RWPE1 (cell line): Measurements from ENCODE around the gene COL5A1.

Source experiments
- CTCF ChIA-PET: fragments of 350-600 bp; sonication (Branson Sonifier 250); formaldehyde crosslinking; extraction: SDS; loops from one replicate; lab custom pipeline; 2021; lab: Yijun Ruan, JAX
- POLR2A ChIA-PET: fragments of 400-600 bp; formaldehyde crosslinking; extraction: SDS; loops from one replicate; lab custom pipeline; 2020; ENCODE audit warnings: antibody characterized with exemption; ENCODE audit not compliant: low non-redundant PET; lab: Yijun Ruan, JAX
- DNase-seq: peaks from one replicate; pipeline ENCODE4 v3.0.0; 2012; ENCODE audit warnings: low spot score
- H3K27ac ChIP-seq: fragments of 450-650 bp; 2 replicates; pipeline ENCODE4 v1.5.1; 2017
- TF ChIP-seq, protein P1 (sequence below): fragments of 450-650 bp; conservative IDR thresholded peaks from 2 replicates; pipeline ENCODE4 v1.5.1; 2017; ENCODE audit warnings: low read depth, mild to moderate bottlenecking

The COL5A1 gene

DNA sequence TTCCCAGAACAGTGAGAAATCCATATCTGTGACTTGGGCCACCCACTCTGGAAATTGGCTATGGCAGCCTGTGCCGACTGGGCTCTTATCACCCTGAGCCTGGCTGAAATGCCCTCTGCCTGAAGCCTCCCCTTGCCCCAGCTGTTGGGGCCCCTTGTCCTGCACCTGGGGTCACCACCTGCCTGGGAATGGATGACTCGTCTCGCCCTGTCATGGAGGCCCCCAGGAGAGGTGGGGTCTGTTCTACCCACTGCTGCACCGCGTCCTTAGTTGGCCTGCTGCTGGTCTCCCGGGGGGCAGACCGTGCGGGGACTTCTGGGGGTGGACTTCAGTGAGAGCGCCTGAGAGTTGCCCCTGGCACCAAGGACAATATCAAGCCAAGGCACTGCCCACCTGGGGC, 46.6 kb upstream of the COL5A1 start:
- ChIA-PET CTCF (no interaction called here), POLR2A (no interaction called here)
- H3K27ac ChIP-seq = no peak overlapping the region
- DNase-seq = no peak
- TF ChIP-seq, protein P1, sequence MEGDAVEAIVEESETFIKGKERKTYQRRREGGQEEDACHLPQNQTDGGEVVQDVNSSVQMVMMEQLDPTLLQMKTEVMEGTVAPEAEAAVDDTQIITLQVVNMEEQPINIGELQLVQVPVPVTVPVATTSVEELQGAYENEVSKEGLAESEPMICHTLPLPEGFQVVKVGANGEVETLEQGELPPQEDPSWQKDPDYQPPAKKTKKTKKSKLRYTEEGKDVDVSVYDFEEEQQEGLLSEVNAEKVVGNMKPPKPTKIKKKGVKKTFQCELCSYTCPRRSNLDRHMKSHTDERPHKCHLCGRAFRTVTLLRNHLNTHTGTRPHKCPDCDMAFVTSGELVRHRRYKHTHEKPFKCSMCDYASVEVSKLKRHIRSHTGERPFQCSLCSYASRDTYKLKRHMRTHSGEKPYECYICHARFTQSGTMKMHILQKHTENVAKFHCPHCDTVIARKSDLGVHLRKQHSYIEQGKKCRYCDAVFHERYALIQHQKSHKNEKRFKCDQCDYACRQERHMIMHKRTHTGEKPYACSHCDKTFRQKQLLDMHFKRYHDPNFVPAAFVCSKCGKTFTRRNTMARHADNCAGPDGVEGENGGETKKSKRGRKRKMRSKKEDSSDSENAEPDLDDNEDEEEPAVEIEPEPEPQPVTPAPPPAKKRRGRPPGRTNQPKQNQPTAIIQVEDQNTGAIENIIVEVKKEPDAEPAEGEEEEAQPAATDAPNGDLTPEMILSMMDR = no peak

GRCh38 chr9:134597041-134597913, 44.3 kb upstream of the COL5A1 start:
- no peak overlapping the region for H3K27ac ChIP-seq
- ChIA-PET POLR2A (no interaction called here), CTCF (no interaction called here)
- DNase-seq = no peak
- TF ChIP-seq, protein P1 = no peak

DNA sequence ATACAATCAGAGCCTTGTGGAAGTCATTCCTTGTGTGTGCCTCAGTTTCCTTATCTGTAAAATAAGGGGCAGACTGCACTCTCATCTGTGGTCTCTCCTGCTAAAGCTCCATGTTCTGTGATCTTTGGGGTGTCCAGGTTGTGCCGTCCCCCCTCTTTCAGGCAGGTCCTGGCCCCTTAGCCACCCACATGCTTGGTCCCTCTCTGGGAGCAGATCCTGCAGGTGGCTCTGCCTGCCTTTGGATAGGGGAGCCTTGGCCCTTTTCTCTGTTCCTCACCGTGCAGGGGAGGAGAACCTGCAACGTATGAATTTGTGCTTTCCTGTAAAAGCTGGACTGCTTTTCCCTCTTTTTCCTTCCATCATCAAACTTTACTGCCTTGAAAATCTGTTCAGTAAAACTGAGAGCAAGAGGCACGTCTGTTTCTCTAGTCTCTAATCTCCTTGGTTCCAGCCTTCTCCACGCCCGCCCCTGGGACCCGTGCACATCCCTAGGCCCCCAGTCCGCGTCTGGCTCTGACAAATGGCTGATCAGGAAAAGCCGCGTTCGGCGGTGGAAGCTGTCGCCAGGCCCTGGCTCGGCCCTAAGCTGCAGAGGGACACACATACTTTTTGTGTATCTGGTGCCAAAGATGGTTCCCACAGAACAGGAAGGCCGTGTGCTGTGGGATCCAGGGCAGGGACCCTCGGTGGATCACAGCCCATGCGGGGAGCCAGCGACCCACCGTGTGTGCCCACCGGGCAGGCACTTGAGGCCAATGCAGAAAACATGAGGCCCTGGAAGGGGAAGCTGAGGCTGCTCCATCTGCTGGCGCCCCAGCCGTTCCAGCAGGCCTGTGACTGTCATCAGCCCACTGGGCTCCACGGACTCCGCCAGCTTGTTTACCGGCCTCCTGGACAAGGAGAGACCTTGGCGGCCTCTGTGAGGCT, 43.4 kb upstream of the COL5A1 start:
- TF ChIP-seq, protein P1 = no peak
- ChIA-PET CTCF (no interaction called here), POLR2A (no interaction called here)
- H3K27ac ChIP-seq = no peak overlapping the region
- no peak for DNase-seq

- H3K27ac ChIP-seq = no peak overlapping the region
- ChIA-PET CTCF (no interaction called here), POLR2A (no interaction called here)
- DNase-seq = no peak
- TF ChIP-seq, protein P1 = no peak
Measured at GRCh38 chr9:134598884-134599245, 42.7 kb upstream of the COL5A1 start.

- H3K27ac ChIP-seq = no peak overlapping the region
- CTCF ChIA-PET = no interaction called here
- DNase-seq = no peak
- TF ChIP-seq, protein P1 = no peak
- POLR2A ChIA-PET = no interaction called here
Measured at GRCh38 chr9:134600371-134600770, 41.2 kb upstream of the COL5A1 start.

GRCh38 chr9:134600836-134601638, 40.6 kb upstream of the COL5A1 start:
- TF ChIP-seq, protein P1 = no peak
- ChIA-PET POLR2A (no interaction called here), CTCF (interaction anchor here (1.0 kb wide), 1 partner anchor 19 kb away, joined by 3 read pairs; no protein-coding TSS in a partner anchor)
- H3K27ac ChIP-seq = no peak overlapping the region
- no peak for DNase-seq
